ENCODE measurements around the gene DLGAP1. TPM values are rescaled to one million over a fixed set of nuclear protein-coding genes. Genes with fewer than 3 reads are reported as not detected.

Gene DLGAP1
- total RNA-seq, 1 experiment from 2014 or later: 23.2 TPM

- Histone ChIP-seq H3K4ac (ENCODE audit: low read depth, low read length) (no peak overlapping the region), H4K20me1 (ENCODE audit: control insufficient read depth, insufficient read depth, insufficient read length) (no peaks in the 10 kb centered on the region), H3T11ph (ENCODE audit: low read length) (no peak overlapping the region), H2AFZ (ENCODE audit: low read length) (no peak overlapping the region), H3K27me3 (ENCODE audit: insufficient read depth, low read length) (no peaks in the 10 kb centered on the region), H3K14ac (ENCODE audit: insufficient read depth, low read length) (no peak overlapping the region), H2BK120ac (ENCODE audit: low read depth, low read length, poor library complexity, severe bottlenecking) (no peak overlapping the region), H3K23me2 (ENCODE audit: insufficient read length, low read depth, low read length, poor library complexity, severe bottlenecking) (no peaks in the 10 kb centered on the region), H3K4me2 (ENCODE audit: insufficient read depth, insufficient read length, low read length) (no peak overlapping the region), H3K23ac (ENCODE audit: insufficient read length, low read depth, low read length) (no peak overlapping the region), H2BK12ac (ENCODE audit: insufficient read length, low read depth, low read length) (no peak overlapping the region), H3K9me3 (ENCODE audit: control insufficient read depth, low read depth, low read length) (no peaks in the 10 kb centered on the region), H2AK5ac (ENCODE audit: insufficient read length, low read length) (no peak overlapping the region), H4K91ac (ENCODE audit: insufficient read length, low read depth, low read length) (no peak overlapping the region), H4K5ac (ENCODE audit: insufficient read length, low read depth, low read length) (no peak overlapping the region), H3K18ac (ENCODE audit: insufficient read length, low read depth, low read length) (no peak overlapping the region), H2BK15ac (ENCODE audit: low read depth, low read length) (no peak overlapping the region), H2BK20ac (ENCODE audit: low read depth, low read length, poor library complexity, severe bottlenecking) (no peak overlapping the region), H3K79me2 (ENCODE audit: insufficient read depth, low read length) (no peaks in the 10 kb centered on the region), H4K8ac (replicated peaks; ENCODE audit: insufficient read length, low read depth, low read length) (no peak overlapping the region), H3K56ac (ENCODE audit: insufficient read length, low read depth, low read length) (no peak overlapping the region), H3K4me1 (ENCODE audit: insufficient read depth, low read length) (no peaks in the 10 kb centered on the region), H3K79me1 (ENCODE audit: insufficient read depth, low read depth, low read length, poor library complexity, severe bottlenecking) (no peaks in the 10 kb centered on the region), H2BK5ac (ENCODE audit: insufficient read length, low read length) (no peak overlapping the region), H3K9ac (ENCODE audit: extremely low read depth, insufficient read length, low read length) (no peak overlapping the region), H3K27ac (ENCODE audit: insufficient read length, low read depth, low read length) (no peak overlapping the region)
- WGBS (ENCODE audit: extremely low coverage, insufficient read length, low lambda C conversion rate): no CpG with 5 or more reads among the region's 2 CpGs
- H3K27me3 Mint-ChIP-seq (ENCODE audit: low read depth): no peaks in the 10 kb centered on the region
- no peak overlapping the region for H3K27ac Mint-ChIP-seq
- no peak for TF ChIP-seq CTCF (conservative IDR thresholded peaks at IDR 0.05)
- H3K9me3 Mint-ChIP-seq: no peaks in the 10 kb centered on the region
- 0 out of 4 replicates have a peak, but pooled peaks cover 0 to 3% of the 10 kb centered on the region in 2 experiments for H3K4me1 Mint-ChIP-seq
- peaks cover 3 to 7% (median 4%) of the 10 kb centered on the region in 3 experiments; a peak in 5 of 7 replicates for H3K36me3 Mint-ChIP-seq (ENCODE audit: insufficient read depth in 1 of 3, low read depth in 3 of 3)
- H3K4me3 Mint-ChIP-seq: no peak overlapping the region
- no peak for DNase-seq
These were observed 644.8 kb downstream of the DLGAP1 start for GRCh38 chr18:3810296-3810695.
